Parathyroid adenoma (tissue), 2 donors: Measurements from ENCODE around the gene C1RL.

Experiments
- H2AFZ ChIP-seq: fragments of 300-600 bp; sonication (generic); one replicate; pipeline ENCODE4 v1.7.0; 2017; ENCODE audit warnings: antibody characterized with exemption, mild to moderate bottlenecking
- H3K27ac ChIP-seq: fragments of 300-600 bp; sonication (generic); one replicate; pipeline ENCODE4 v1.7.0; 2017
- H3K27me3 ChIP-seq: fragments of 300-600 bp; sonication (generic); one replicate; pipeline ENCODE4 v1.7.0; 2017; ENCODE audit warnings: low read length; ENCODE audit not compliant: control insufficient read depth, insufficient read depth
- H3K36me3 ChIP-seq: fragments of 300-600 bp; sonication (generic); one replicate; pipeline ENCODE4 v1.7.0; 2017; ENCODE audit warnings: low read length; ENCODE audit not compliant: control insufficient read depth, insufficient read depth
- H3K4me1 ChIP-seq: fragments of 300-600 bp; sonication (generic); one replicate; pipeline ENCODE4 v1.7.0; 2017; ENCODE audit warnings: control low read depth
- H3K4me2 ChIP-seq: fragments of 300-600 bp; sonication (generic); one replicate; pipeline ENCODE4 v1.7.0; 2017; ENCODE audit warnings: low read length
- H3K4me3 ChIP-seq: fragments of 300-600 bp; sonication (generic); one replicate; pipeline ENCODE4 v1.7.0; 2017; ENCODE audit warnings: low read depth, low read length
- H3K79me2 ChIP-seq: fragments of 300-600 bp; sonication (generic); one replicate; pipeline ENCODE4 v1.7.0; 2017; ENCODE audit warnings: control low read depth
- H3K9ac ChIP-seq: fragments of 300-600 bp; sonication (generic); one replicate; pipeline ENCODE4 v1.7.0; 2017; ENCODE audit warnings: mild to moderate bottlenecking
- H3K9me3 ChIP-seq: fragments of 300-600 bp; sonication (generic); one replicate; pipeline ENCODE4 v1.7.0; 2017; ENCODE audit warnings: low read length; ENCODE audit not compliant: control insufficient read depth
- TF ChIP-seq, protein P1 (sequence below): fragments of 300-600 bp; sonication (generic); IDR thresholded peaks from one replicate; pipeline ENCODE4 v1.7.0; 2017; ENCODE audit warnings: antibody characterized with exemption, mild to moderate bottlenecking
- donor health status: primary hyperparathyroidism.

Gene C1RL

GRCh38 chr12:7139200-7139599 is 30.2 kb upstream of the C1RL start:
- no peak overlapping the region for H3K9ac ChIP-seq
- H3K27ac ChIP-seq = no peak overlapping the region
- no peaks in the 10 kb centered on the region for H3K79me2 ChIP-seq
- no peak overlapping the region for H3K4me3 ChIP-seq
- H3K4me1 ChIP-seq = peaks cover 1% of the 10 kb centered on the region
- no peak overlapping the region for H3K4me2 ChIP-seq
- no peaks in the 10 kb centered on the region for H3K27me3 ChIP-seq
- H3K9me3 ChIP-seq = no peaks in the 10 kb centered on the region
- TF ChIP-seq, protein P1, sequence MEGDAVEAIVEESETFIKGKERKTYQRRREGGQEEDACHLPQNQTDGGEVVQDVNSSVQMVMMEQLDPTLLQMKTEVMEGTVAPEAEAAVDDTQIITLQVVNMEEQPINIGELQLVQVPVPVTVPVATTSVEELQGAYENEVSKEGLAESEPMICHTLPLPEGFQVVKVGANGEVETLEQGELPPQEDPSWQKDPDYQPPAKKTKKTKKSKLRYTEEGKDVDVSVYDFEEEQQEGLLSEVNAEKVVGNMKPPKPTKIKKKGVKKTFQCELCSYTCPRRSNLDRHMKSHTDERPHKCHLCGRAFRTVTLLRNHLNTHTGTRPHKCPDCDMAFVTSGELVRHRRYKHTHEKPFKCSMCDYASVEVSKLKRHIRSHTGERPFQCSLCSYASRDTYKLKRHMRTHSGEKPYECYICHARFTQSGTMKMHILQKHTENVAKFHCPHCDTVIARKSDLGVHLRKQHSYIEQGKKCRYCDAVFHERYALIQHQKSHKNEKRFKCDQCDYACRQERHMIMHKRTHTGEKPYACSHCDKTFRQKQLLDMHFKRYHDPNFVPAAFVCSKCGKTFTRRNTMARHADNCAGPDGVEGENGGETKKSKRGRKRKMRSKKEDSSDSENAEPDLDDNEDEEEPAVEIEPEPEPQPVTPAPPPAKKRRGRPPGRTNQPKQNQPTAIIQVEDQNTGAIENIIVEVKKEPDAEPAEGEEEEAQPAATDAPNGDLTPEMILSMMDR = no peak
- no peaks in the 10 kb centered on the region for H3K36me3 ChIP-seq
- H2AFZ ChIP-seq = no peak overlapping the region

DNA sequence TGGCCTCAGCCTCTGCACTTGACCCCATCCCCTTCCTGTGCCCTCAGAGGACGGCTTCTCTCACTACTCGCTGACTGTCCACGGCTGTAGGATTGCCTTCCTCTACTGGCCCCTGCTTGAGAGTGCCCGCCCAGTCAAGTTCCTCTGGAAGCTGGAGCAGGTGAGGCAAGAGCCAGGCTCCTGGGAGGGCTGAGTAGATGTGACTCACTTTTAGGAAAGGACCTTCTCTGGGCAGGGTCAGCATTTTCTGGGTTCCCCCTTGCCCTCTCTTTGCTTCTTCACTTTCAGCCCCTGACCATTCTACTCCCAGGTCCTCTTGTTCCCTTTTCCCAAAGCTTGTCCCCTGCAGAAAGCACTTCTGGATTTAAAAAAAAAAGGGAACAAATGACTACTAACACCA is 28.9 kb upstream of the C1RL start:
- Histone ChIP-seq H2AFZ (no peak overlapping the region), H3K9ac (no peak overlapping the region), H3K9me3 (no peaks in the 10 kb centered on the region), H3K36me3 (no peaks in the 10 kb centered on the region), H3K79me2 (no peaks in the 10 kb centered on the region), H3K27me3 (no peaks in the 10 kb centered on the region), H3K27ac (no peak overlapping the region), H3K4me2 (no peak overlapping the region), H3K4me3 (no peak overlapping the region), H3K4me1 (no peaks in the 10 kb centered on the region)
- TF ChIP-seq, protein P1 = no peak

DNA sequence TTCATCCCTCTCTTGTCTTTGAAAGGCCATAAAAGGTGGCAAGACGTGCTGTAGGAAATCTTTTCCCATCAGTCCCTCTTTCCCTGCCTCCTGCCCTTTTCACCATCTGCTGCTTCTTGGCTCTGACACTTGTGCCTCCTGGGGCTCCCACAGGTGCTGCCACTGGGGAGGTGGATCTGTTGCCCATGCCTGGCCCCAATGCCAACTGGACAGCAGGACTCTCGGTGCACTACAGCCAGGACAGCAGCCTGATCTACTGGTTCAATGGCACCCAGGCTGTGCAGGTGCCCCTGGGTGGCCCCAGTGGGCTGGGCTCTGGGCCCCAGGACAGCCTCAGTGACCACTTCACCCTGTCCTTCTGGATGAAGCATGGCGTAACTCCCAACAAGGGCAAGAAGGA is 27.7 kb upstream of the C1RL start:
- Histone ChIP-seq H3K79me2 (no peaks in the 10 kb centered on the region), H3K4me2 (no peak overlapping the region), H3K9me3 (no peaks in the 10 kb centered on the region), H3K4me3 (no peak overlapping the region), H3K9ac (no peak overlapping the region), H3K4me1 (no peaks in the 10 kb centered on the region), H2AFZ (no peak overlapping the region), H3K27ac (no peak overlapping the region), H3K27me3 (no peaks in the 10 kb centered on the region), H3K36me3 (no peaks in the 10 kb centered on the region)
- TF ChIP-seq, protein P1 = no peak

DNA sequence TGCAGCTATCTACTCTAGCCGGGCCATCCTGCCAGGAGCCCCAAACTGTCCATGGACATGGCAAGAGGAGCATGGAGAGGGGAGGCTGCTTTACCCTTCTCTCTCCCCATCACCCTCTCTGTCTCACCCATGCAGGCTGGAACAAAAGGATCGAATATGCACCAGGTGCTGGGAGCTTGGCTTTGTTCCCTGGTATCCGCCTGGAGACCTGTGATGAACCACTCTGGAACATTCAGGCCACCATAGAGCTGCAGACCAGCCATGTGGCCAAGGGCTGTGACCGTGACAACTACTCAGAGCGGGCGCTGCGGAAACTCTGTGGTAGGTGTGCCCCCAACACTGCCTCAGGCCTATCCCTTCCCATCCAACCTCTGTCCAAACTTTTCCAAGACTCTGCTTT is 27.1 kb upstream of the C1RL start:
- no peaks in the 10 kb centered on the region for H3K27me3 ChIP-seq
- no peaks in the 10 kb centered on the region for H3K79me2 ChIP-seq
- H3K4me2 ChIP-seq = no peak overlapping the region
- H3K9ac ChIP-seq = no peak overlapping the region
- H2AFZ ChIP-seq = no peak overlapping the region
- no peaks in the 10 kb centered on the region for H3K4me1 ChIP-seq
- H3K9me3 ChIP-seq = no peaks in the 10 kb centered on the region
- TF ChIP-seq, protein P1 = no peak
- no peaks in the 10 kb centered on the region for H3K36me3 ChIP-seq
- no peak overlapping the region for H3K4me3 ChIP-seq
- H3K27ac ChIP-seq = no peak overlapping the region

DNA sequence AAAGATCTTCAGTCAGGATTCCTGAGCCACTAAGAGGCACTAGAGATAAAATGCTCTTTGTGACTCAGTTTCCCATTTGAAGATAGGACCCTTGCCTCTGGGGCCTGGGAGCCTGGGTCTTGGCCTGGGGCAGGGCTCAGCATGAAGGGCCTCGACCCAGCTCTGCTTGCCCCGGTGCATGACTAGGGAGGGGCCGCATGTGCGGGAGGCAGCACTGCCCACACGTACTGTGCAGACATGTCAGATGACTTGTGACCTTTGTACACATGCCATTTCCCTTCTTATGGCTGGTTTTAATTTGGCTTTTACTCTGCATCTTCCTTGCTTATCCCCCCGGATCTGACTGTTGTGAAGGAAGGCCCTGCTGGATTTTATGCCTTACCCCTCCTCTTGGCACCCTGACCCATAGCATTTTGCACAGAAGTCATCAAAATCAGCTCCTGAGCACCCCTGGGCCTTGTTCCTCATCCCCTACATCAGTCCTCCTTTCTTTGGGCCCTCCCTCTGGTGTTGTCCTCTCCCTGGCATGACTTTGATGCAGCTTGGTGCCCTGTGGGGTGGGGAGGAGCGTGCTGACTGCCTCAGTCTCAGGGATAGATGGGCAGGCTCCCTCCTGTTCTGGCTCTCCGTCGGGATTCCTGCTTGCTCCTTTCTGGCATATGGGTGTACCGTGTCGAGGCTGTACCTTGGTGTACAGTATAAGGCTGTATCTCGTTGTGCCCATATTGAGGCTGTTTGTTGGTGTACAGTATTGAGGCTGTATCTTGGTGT is 25.6 kb upstream of the C1RL start:
- Histone ChIP-seq H3K9me3 (no peaks in the 10 kb centered on the region), H3K4me1 (no peaks in the 10 kb centered on the region), H3K27ac (no peak overlapping the region), H3K79me2 (no peaks in the 10 kb centered on the region), H3K9ac (no peak overlapping the region), H3K27me3 (no peaks in the 10 kb centered on the region), H2AFZ (no peak overlapping the region), H3K4me3 (no peak overlapping the region), H3K4me2 (no peak overlapping the region), H3K36me3 (no peaks in the 10 kb centered on the region)
- TF ChIP-seq, protein P1 = no peak
